ENCODE data around the gene TUT4. TPM values are rescaled to one million over a fixed set of nuclear protein-coding genes. Genes with fewer than 3 reads are reported as not detected.

TUT4 gene
- total and polyA plus RNA-seq, 2 donors (not counting 3 experiments of a cell fraction or from before 2014, with no cell fraction given): 24.7 to 41.2 TPM

DNA sequence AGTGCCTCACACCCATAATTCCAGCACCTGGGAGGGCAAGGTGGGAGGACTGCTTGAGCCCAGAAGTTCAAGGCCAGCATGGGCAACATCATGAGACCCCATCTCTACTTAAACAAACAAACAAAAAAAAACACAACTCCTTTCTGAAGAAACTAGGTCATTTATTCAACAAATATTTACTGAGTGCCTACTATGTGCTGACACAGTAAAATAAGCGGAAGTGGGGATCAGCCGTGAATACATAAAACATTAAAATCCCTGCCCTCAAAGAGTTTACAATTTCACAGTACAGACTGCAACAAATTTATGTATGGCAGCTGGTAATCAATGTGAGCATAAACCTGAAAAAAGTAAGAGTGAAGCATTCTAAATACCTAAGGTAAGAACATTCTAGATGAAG is 65.3 kb downstream of the TUT4 start:
- H3K79me2 ChIP-seq (ENCODE audit: control insufficient read depth, insufficient read depth, low read length): no peaks in the 10 kb centered on the region
- FAIRE-seq (no peak), DNase-seq (ENCODE audit: low read depth, low spot score) (no peak)
- TF ChIP-seq GATA2 (IDR thresholded peaks at IDR 0.05; ENCODE audit: insufficient read depth, insufficient read length, low read depth, low read length): no peak
- TF ChIP-seq POLR2A (IDR thresholded peaks at IDR 0.05; ENCODE audit: low read depth, low read length): no peak
- TF ChIP-seq, protein P1, sequence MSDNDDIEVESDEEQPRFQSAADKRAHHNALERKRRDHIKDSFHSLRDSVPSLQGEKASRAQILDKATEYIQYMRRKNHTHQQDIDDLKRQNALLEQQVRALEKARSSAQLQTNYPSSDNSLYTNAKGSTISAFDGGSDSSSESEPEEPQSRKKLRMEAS (IDR thresholded peaks at IDR 0.05; ENCODE audit: insufficient read depth, insufficient read length): no peak
- TF ChIP-seq, protein P2, sequence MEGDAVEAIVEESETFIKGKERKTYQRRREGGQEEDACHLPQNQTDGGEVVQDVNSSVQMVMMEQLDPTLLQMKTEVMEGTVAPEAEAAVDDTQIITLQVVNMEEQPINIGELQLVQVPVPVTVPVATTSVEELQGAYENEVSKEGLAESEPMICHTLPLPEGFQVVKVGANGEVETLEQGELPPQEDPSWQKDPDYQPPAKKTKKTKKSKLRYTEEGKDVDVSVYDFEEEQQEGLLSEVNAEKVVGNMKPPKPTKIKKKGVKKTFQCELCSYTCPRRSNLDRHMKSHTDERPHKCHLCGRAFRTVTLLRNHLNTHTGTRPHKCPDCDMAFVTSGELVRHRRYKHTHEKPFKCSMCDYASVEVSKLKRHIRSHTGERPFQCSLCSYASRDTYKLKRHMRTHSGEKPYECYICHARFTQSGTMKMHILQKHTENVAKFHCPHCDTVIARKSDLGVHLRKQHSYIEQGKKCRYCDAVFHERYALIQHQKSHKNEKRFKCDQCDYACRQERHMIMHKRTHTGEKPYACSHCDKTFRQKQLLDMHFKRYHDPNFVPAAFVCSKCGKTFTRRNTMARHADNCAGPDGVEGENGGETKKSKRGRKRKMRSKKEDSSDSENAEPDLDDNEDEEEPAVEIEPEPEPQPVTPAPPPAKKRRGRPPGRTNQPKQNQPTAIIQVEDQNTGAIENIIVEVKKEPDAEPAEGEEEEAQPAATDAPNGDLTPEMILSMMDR (IDR thresholded peaks at IDR 0.05; ENCODE audit: extremely low read depth in 1 of 2, insufficient read depth in 1 of 2, low read depth in 1 of 2, low read length in 2 of 2): no peak
- TF ChIP-seq POLR2AphosphoS5 (IDR thresholded peaks at IDR 0.05; ENCODE audit: insufficient read depth, low read depth, low read length): no peak
- no peak for TF ChIP-seq EZH2 (IDR thresholded peaks at IDR 0.05; ENCODE audit: borderline replicate concordance, low read depth, low read length, severe bottlenecking)
- TF ChIP-seq JUN (IDR thresholded peaks at IDR 0.05; ENCODE audit: borderline replicate concordance, insufficient read depth, insufficient read length, low read depth): no peak
- no peak for TF ChIP-seq FOS (IDR thresholded peaks at IDR 0.05; ENCODE audit: borderline replicate concordance, insufficient read depth, low read length)
- no peak for TF ChIP-seq MYC (IDR thresholded peaks at IDR 0.05; ENCODE audit: low read depth, low read length)
- no peaks in the 10 kb centered on the region for H3K27me3 ChIP-seq (ENCODE audit: control insufficient read depth in 2 of 2, insufficient read depth in 2 of 2, low read length in 2 of 2)
- ChIA-PET POLR2A (no interaction called here), CTCF (no interaction called here)
- H3K9me3 ChIP-seq (replicated peaks; ENCODE audit: control insufficient read depth, insufficient read depth, low read length): no peaks in the 10 kb centered on the region
- no peak overlapping the region for H3K4me2 ChIP-seq (ENCODE audit: insufficient read depth, low read length)
- H3K27ac ChIP-seq (ENCODE audit: insufficient read depth, low read depth, low read length): no peak overlapping the region
- no peaks in the 10 kb centered on the region for H3K9me1 ChIP-seq (replicated peaks; ENCODE audit: control insufficient read depth, extremely low read depth, insufficient read depth, low read length)
- dilution Hi-C loops (cut with MboI; ENCODE audit: extremely low pct_ligation_motif_present, low sequenced_read_pairs) (no loop called here), intact Hi-C loops (cut with micrococcal nuclease) (no loop called here)
- H3K36me3 ChIP-seq (ENCODE audit: control insufficient read depth in 2 of 2, extremely low read depth in 1 of 2, insufficient read depth in 2 of 2, low read length in 2 of 2): no peaks in the 10 kb centered on the region
- no peaks in the 10 kb centered on the region for H3K4me1 ChIP-seq (ENCODE audit: control insufficient read depth, extremely low read depth, insufficient read depth, low read length)
- H3K9ac ChIP-seq (replicated peaks; ENCODE audit: extremely low read depth, insufficient read depth, low read length): no peak overlapping the region
- no peak overlapping the region for H2AFZ ChIP-seq (ENCODE audit: low read depth, low read length)
- no peaks in the 10 kb centered on the region for H4K20me1 ChIP-seq (replicated peaks; ENCODE audit: control insufficient read depth, extremely low read depth, insufficient read depth, low read length)
- no TSS peak for BruUV-seq (replicated peaks)
- H3K4me3 ChIP-seq (replicated peaks in 1 of 3; ENCODE audit: insufficient read depth in 1 of 3, low read depth in 1 of 3, low read length in 3 of 3): no peak overlapping the region

Data from endothelial cell of umbilical vein (primary cell).